Ishikawa (cell line): Measurements from ENCODE around the gene NT5C.
A peak's percentile ranks its signal among the peaks of the same experiment; 100 is the strongest.

Source experiments
- CEBPB ChIP-seq: IDR thresholded peaks from 2 replicates; pipeline ENCODE4 v1.6.1; 2012
- CREB1 ChIP-seq: IDR thresholded peaks from 2 replicates; pipeline ENCODE4 v1.6.1; 2012; ENCODE audit warnings: low read depth
- EGR1 ChIP-seq: IDR thresholded peaks from 2 replicates; pipeline ENCODE4 v1.6.1; 2012
- EP300 ChIP-seq: IDR thresholded peaks from 2 replicates; pipeline ENCODE4 v1.6.1; 2012; ENCODE audit warnings: borderline replicate concordance
- FOXM1 ChIP-seq: IDR thresholded peaks from 2 replicates; pipeline ENCODE4 v1.6.1; 2012; ENCODE audit warnings: low read depth, borderline replicate concordance
- NFIC ChIP-seq: IDR thresholded peaks from 2 replicates; pipeline ENCODE4 v1.6.1; 2012
- RAD21 ChIP-seq: IDR thresholded peaks from 2 replicates; pipeline ENCODE4 v1.6.1; 2012; ENCODE audit warnings: low read depth
- TAF1 ChIP-seq: IDR thresholded peaks from 2 replicates; pipeline ENCODE4 v1.6.1; 2012; ENCODE audit warnings: low read depth, mild to moderate bottlenecking
- TCF12 ChIP-seq: IDR thresholded peaks from 2 replicates; pipeline ENCODE4 v1.6.1; 2012; ENCODE audit warnings: low read depth
- TEAD4 ChIP-seq: IDR thresholded peaks from 2 replicates; pipeline ENCODE4 v1.6.1; 2012
- YY1 ChIP-seq: IDR thresholded peaks from 2 replicates; pipeline ENCODE4 v1.6.1; 2012; ENCODE audit warnings: low read depth
- ZBTB7A ChIP-seq: IDR thresholded peaks from 2 replicates; pipeline ENCODE4 v1.6.1; 2012; ENCODE audit warnings: low read depth
- TF ChIP-seq, protein P1 (sequence below): IDR thresholded peaks from 2 replicates; pipeline ENCODE4 v1.6.1; 2012
- TF ChIP-seq, protein P2 (sequence below): IDR thresholded peaks from 2 replicates; pipeline ENCODE4 v1.6.1; 2012; ENCODE audit warnings: low read depth, mild to moderate bottlenecking
- TF ChIP-seq, protein P3 (sequence below): IDR thresholded peaks from 2 replicates; pipeline ENCODE4 v1.6.1; 2012

Gene NT5C

DNA sequence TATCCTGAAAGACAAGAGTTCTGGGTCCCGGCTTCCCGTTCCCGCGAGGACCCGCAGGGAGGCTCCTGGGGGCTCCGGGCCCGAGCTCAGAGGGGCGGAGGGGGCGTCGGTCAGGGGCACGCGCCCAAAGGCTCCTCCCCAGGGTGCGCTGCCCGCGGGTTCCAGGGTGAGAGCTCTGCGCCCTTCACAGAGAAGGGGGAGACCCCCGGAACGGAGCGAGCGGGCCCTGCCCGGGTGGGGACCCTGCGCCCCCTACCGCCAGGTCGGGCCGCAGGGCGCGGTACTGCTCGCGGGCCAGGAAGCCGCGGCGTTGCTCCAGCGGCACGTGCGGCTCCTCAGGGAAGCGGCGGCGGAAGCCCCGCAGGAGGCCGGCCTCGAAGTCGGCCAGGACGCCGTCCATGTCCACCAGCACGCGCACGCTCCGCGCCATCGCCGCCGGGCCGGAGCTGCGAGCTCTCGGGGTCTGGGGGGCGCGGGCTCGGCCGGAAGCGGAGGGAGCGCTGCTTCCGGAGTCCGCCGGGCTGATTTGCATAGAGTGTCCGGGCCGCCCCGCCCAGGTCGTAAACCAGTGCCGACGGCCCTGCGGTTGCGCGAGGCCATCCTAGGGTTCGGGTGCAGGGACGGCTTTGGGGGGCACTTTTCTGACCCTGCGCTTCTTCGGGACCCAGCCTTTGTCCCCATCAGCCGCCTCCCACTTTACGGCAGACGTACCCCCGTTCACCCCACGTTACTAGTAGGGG, at the start of gene NT5C:
Gene NT5C (minus strand): TSS at position 465 of the 740 bp plus-strand sequence. CDS start 35 bp downstream, at position 430.
- TF ChIP-seq, protein P1, sequence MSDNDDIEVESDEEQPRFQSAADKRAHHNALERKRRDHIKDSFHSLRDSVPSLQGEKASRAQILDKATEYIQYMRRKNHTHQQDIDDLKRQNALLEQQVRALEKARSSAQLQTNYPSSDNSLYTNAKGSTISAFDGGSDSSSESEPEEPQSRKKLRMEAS: peak; percentile 98
- TF ChIP-seq YY1: peak; percentile 70
- TF ChIP-seq FOXM1: no peak
- no peak for TF ChIP-seq CEBPB
- TF ChIP-seq, protein P2, sequence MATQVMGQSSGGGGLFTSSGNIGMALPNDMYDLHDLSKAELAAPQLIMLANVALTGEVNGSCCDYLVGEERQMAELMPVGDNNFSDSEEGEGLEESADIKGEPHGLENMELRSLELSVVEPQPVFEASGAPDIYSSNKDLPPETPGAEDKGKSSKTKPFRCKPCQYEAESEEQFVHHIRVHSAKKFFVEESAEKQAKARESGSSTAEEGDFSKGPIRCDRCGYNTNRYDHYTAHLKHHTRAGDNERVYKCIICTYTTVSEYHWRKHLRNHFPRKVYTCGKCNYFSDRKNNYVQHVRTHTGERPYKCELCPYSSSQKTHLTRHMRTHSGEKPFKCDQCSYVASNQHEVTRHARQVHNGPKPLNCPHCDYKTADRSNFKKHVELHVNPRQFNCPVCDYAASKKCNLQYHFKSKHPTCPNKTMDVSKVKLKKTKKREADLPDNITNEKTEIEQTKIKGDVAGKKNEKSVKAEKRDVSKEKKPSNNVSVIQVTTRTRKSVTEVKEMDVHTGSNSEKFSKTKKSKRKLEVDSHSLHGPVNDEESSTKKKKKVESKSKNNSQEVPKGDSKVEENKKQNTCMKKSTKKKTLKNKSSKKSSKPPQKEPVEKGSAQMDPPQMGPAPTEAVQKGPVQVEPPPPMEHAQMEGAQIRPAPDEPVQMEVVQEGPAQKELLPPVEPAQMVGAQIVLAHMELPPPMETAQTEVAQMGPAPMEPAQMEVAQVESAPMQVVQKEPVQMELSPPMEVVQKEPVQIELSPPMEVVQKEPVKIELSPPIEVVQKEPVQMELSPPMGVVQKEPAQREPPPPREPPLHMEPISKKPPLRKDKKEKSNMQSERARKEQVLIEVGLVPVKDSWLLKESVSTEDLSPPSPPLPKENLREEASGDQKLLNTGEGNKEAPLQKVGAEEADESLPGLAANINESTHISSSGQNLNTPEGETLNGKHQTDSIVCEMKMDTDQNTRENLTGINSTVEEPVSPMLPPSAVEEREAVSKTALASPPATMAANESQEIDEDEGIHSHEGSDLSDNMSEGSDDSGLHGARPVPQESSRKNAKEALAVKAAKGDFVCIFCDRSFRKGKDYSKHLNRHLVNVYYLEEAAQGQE: no peak
- TF ChIP-seq EGR1: no peak
- TF ChIP-seq, protein P3, sequence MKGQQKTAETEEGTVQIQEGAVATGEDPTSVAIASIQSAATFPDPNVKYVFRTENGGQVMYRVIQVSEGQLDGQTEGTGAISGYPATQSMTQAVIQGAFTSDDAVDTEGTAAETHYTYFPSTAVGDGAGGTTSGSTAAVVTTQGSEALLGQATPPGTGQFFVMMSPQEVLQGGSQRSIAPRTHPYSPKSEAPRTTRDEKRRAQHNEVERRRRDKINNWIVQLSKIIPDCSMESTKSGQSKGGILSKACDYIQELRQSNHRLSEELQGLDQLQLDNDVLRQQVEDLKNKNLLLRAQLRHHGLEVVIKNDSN: peak; percentile 66
- TF ChIP-seq TEAD4: peak; percentile 28; the same call in 1 of the 2 replicates
- TF ChIP-seq TAF1: 0 out of 2 replicates have a peak, but pooled peaks have one; percentile 52
- TF ChIP-seq RAD21: peak; percentile 49; the same call in 1 of the 2 replicates
- TF ChIP-seq TCF12: no peak
- TF ChIP-seq ZBTB7A: peak; percentile 98
- TF ChIP-seq NFIC: 0 out of 2 replicates have a peak, but pooled peaks have one; percentile 13
- TF ChIP-seq CREB1: no peak

DNA sequence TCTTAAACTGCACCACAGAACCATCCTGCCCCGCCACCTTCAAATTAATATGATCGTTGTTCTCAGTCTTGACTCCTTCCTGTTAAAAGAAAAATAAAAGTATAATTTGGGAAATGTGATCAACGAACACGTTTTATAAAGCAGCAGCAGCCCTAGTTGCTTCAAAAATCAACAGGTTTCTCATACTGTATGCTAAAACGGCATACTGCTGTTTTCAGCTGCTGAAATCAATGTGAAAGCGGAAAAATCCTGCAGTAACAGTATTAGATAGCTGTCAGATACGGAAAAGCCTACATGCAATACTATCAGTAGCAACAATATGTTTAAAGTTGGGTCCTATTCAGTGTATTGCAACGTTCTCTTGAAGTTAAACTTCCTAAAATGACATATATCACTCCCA, 49.6 kb upstream of the NT5C start:
- TF ChIP-seq TAF1 (no peak), CEBPB (no peak), YY1 (no peak), ZBTB7A (no peak), EP300 (no peak), CREB1 (no peak), NFIC (no peak), EGR1 (no peak), FOXM1 (no peak), RAD21 (no peak), TCF12 (no peak), TEAD4 (no peak)
- TF ChIP-seq, protein P3: no peak
- TF ChIP-seq, protein P1: no peak
- TF ChIP-seq, protein P2: no peak

DNA sequence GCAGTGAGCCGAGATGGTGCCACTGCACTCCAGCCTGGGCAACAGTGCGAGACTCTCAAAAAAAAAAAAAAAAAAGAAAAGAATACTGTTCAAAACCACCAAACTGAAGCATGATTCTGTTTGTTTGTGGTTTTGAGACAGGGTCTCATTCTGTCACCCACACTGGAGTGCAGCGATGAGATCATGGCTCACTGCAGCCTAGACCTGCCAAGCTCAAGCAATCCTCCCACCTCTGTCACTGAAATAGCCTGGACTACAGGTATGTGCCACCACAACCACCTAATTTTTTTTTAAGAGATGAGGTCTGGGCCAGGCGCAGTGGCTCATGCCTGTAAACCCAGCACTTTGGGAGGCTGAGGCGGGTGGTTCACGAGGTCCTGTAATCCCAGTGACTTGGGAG, 46.9 kb upstream of the NT5C start:
- no peak for TF ChIP-seq RAD21

DNA sequence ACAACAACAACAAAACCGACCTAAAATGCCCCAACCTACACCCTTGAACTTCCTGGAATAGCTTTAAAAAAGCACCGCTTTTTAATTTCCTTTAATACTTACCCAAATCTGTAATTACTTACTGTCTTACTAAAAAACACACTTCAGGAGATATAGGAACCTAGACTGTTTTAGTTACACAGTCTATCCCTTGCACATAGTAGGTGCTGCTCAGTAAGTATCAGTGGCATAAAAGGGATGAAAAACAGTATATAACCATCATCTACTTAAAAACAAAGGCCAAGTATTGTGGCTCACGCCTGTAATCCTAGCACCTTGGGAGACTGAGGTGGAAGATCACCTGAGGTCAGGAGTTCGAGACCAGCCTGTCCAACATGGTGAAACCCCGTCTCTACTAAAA, 45.1 kb upstream of the NT5C start:
- no peak for TF ChIP-seq ZBTB7A

DNA sequence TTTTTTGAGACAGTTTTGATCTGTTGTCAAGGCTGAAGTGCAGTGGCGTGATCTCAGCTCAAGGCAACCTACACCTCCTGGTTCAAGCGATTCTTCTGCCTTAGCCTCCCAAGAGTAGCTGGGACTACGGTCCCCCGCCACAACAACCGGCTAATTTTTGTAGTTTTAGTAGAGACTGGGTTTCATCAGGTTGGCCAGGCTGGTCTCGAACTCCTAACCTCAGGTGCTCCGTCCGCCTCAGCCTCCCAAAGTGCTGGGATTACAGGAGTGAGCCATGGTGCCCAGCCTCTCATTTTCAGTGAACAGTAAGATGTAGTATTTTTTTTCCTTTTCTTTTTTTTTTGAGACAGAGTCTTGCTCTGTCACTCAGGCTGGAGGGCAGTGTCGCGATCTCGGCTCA, 43.5 kb upstream of the NT5C start:
- TF ChIP-seq TAF1 (no peak), NFIC (no peak), ZBTB7A (no peak), TEAD4 (no peak), EGR1 (no peak), RAD21 (no peak), CREB1 (no peak), TCF12 (no peak), YY1 (no peak), CEBPB (no peak), EP300 (no peak), FOXM1 (no peak)
- TF ChIP-seq, protein P3: no peak
- TF ChIP-seq, protein P2: no peak
- TF ChIP-seq, protein P1: no peak
